Kidney (tissue), 14 donors: Measurements from ENCODE around the gene RDH12. TPM values are rescaled to one million over a fixed set of nuclear protein-coding genes. Genes with fewer than 3 reads are reported as not detected.

ENCODE experiments used
- DNase-seq, 5 donors: peaks; one replicate each; pipeline ENCODE4 v3.0.0-alpha.2; 2013 to 2020
- FAIRE-seq: peaks from 2 replicates; lab custom pipeline; 2012; peaks lifted over from hg19 to GRCh38; lab: Jason Lieb, UNC
- H3K27ac ChIP-seq, 2 donors: one replicate each; pipeline ENCODE4 v1.7.0; 2013; ENCODE audit warnings: low read depth in 2 of 2, low read length in 2 of 2, inconsistent platforms in 1 of 2
- H3K27me3 ChIP-seq: one replicate; pipeline ENCODE4 v1.7.1; 2013; ENCODE audit warnings: low read length, inconsistent platforms; ENCODE audit not compliant: control insufficient read depth, insufficient read depth
- H3K36me3 ChIP-seq, 3 donors: one replicate each; pipeline versions ENCODE4 v1.7.0 to v1.7.1; 2013; ENCODE audit warnings: low read length in 3 of 3, control low read depth in 1 of 3, inconsistent platforms in 1 of 3; ENCODE audit not compliant: insufficient read depth in 3 of 3, control insufficient read depth in 2 of 3
- H3K4me1 ChIP-seq, 3 donors: one replicate each; pipeline versions ENCODE4 v1.7.0 to v1.7.1; 2013; ENCODE audit warnings: low read length in 3 of 3, inconsistent platforms in 1 of 3, low read depth in 1 of 3; ENCODE audit not compliant: control insufficient read depth in 2 of 3, insufficient read depth in 2 of 3
- H3K4me3 ChIP-seq, 3 donors: one replicate each; pipeline versions ENCODE4 v1.7.0 to v1.8.1; 2013; ENCODE audit warnings: low read length in 3 of 3, control low read depth in 1 of 3, inconsistent platforms in 1 of 3
- H3K9ac ChIP-seq, 3 donors: one replicate each; pipeline versions ENCODE4 v1.7.0 to v1.7.1; 2013; ENCODE audit warnings: low read length in 3 of 3, control low read depth in 1 of 3, inconsistent platforms in 1 of 3
- H3K9me3 ChIP-seq, 3 donors: one replicate each; pipeline versions ENCODE4 v1.7.0 to v1.7.1; 2013; ENCODE audit warnings: low read length in 3 of 3, control low read depth in 1 of 3, inconsistent platforms in 1 of 3; ENCODE audit not compliant: control insufficient read depth in 2 of 3, insufficient read depth in 1 of 3
- intact Hi-C: fragments of 100-400 bp; cut with DNase I; formaldehyde crosslinking; loops from one replicate; pipeline ENCODE4 v1.11.1; 2022
- polyA plus RNA-seq: library from polyadenylated mRNA; stranded (reverse); fragments of 350-450 nt; fragmentation: Illumina TruSeq; extraction: RNeasy Lipid Tissue Mini Kit (QIAGEN cat#74804); gene quantifications from one replicate; pipeline ENCODE4 v1.2.3, GENCODE V29; 2014; ENCODE audit warnings: low read depth, low replicate concordance; ENCODE audit not compliant: insufficient read depth
- total RNA-seq: library from RNA; stranded (reverse); fragmentation: NEBNext Ultra II Directional; extraction: Animal tissue kit (Norgen Biotek cat#: 25700); gene quantifications from one replicate; pipeline ENCODE4 v1.2.1, GENCODE V29; 2021
- TF ChIP-seq, protein P1 (sequence below): IDR thresholded peaks from 3 replicates; pipeline ENCODE4 v1.5.1; 2012; ENCODE audit warnings: mild to moderate bottlenecking, moderate library complexity, borderline replicate concordance; ENCODE audit not compliant: insufficient read depth; ENCODE audit errors: extremely low read depth
- donor health status: control.
- donor health status: control.
- donor health status: control.
- donor health status: control.
- donor health status: control.
- donor health status: DM: yes; HTN: yes; CAD: no.
- donor health status: Normal renal cell carcinoma (clear cell type).

RDH12 gene
- total and polyA plus RNA-seq, 2 donors from 2014 or later: 0.22 to 10.0 TPM

GRCh38 chr14:67695394-67695949 lies 6.2 kb upstream of the RDH12 start, which contains the start of gene RDH11:
Gene RDH11, minus strand, starts transcription at chr14:67695764. Its CDS starts 61 bp downstream, at chr14:67695703.
- FAIRE-seq (no peak), DNase-seq (peak; percentile 89 to 97 (median 93))
- Histone ChIP-seq H3K9ac (peak within 1 kb of the TSS; percentile 52 to 75 (median 57)), H3K36me3 (peaks cover 0 to 16% (median 11%) of the 10 kb centered on the region in 3 donors), H3K27ac (peak within 1 kb of the TSS; percentile 68 to 89), H3K9me3 (no peaks in the 10 kb centered on the region), H3K27me3 (no peaks in the 10 kb centered on the region), H3K4me1 (peaks cover 0 to 3% (median 0%) of the 10 kb centered on the region in 3 donors), H3K4me3 (peak within 1 kb of the TSS; percentile 91 to 93 (median 92))
- TF ChIP-seq, protein P1, sequence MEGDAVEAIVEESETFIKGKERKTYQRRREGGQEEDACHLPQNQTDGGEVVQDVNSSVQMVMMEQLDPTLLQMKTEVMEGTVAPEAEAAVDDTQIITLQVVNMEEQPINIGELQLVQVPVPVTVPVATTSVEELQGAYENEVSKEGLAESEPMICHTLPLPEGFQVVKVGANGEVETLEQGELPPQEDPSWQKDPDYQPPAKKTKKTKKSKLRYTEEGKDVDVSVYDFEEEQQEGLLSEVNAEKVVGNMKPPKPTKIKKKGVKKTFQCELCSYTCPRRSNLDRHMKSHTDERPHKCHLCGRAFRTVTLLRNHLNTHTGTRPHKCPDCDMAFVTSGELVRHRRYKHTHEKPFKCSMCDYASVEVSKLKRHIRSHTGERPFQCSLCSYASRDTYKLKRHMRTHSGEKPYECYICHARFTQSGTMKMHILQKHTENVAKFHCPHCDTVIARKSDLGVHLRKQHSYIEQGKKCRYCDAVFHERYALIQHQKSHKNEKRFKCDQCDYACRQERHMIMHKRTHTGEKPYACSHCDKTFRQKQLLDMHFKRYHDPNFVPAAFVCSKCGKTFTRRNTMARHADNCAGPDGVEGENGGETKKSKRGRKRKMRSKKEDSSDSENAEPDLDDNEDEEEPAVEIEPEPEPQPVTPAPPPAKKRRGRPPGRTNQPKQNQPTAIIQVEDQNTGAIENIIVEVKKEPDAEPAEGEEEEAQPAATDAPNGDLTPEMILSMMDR: no peak
- intact Hi-C loops: no loop called here

DNA sequence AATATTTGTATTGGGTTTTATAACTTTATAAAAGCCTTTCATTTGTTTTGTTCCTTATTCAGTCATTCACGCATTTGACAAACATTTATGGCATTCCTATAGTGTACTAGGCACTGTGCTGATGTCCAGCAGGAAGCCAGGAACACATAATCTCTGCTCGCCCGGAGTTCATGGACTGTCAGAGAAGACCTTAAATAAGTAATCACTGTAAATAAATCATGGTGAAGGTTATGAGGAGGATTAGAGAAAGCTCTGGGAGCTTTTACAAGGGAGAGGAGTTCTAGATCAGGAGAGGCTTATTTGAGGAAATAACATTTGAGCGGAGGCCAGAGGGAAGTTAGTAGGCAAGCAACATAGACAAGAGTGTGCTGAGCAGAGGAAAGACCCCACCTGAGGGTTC lies 4.7 kb upstream of the RDH12 start:
- no peak overlapping the region for H3K27ac ChIP-seq
- no peak for DNase-seq
- intact Hi-C loops: no loop called here

DNA sequence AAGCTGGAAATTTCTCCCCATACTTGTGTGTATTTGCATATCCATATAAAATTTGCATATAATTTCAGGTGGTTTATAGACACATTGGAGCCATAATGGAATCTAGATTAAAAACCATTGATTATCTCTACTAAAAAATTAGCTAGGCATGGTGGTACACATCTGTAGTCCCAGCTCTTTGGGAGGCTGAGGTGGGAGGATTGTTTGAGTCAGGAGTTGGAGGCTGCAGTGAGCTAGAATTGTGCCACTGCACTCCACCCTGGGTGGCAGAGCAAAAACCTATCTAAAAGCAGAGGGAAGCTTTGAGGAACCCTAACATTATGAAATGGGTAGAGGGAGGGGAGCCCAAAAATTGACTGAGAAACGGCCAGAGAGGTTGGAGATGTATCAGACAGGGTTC lies 3.5 kb upstream of the RDH12 start:
- no peak for DNase-seq
- Histone ChIP-seq H3K4me3 (no peak overlapping the region), H3K4me1 (peaks cover 0 to 3% (median 0%) of the 10 kb centered on the region in 3 donors), H3K9me3 (no peaks in the 10 kb centered on the region), H3K27me3 (no peaks in the 10 kb centered on the region), H3K27ac (no peak overlapping the region), H3K9ac (no peak overlapping the region), H3K36me3 (no peaks in the 10 kb centered on the region)
- no peak for FAIRE-seq
- TF ChIP-seq, protein P1: no peak
- intact Hi-C loops: no loop called here

More for the DNA sequence above, 4.7 kb upstream of the RDH12 start:
- no peaks in the 10 kb centered on the region for H3K27me3 ChIP-seq
- TF ChIP-seq, protein P1: no peak
- H3K36me3 ChIP-seq: peaks cover 0 to 4% (median 2%) of the 10 kb centered on the region in 3 donors
- H3K4me3 ChIP-seq: no peak overlapping the region
- H3K9ac ChIP-seq: no peak overlapping the region
- no peaks in the 10 kb centered on the region for H3K9me3 ChIP-seq
- no peak for FAIRE-seq
- peaks cover 0 to 3% (median 0%) of the 10 kb centered on the region in 3 donors for H3K4me1 ChIP-seq

DNA sequence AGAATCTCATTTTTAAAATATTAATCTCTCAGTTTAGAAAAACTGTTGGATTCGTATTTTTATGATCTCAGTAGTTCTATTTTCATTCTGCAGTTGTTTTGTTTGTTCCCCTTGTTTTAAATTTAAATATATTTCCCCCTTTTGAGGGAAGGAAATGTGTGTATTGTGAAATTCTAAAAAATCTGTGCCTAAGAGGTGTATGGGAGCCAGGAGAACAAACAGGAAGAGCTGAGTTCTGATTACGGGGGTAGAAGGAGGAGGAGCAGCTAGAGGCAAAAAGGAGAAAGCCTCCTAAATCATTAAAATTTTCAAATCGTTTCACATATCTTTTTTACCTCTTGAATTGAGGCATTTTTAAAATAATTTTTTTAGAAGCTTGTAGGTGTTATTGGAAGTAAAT lies 2.3 kb downstream of the RDH12 start:
- Histone ChIP-seq H3K27me3 (no peaks in the 10 kb centered on the region), H3K27ac (no peak overlapping the region), H3K4me1 (peaks cover 0 to 8% (median 0%) of the 10 kb centered on the region in 3 donors), H3K36me3 (no peaks in the 10 kb centered on the region), H3K4me3 (no peak overlapping the region), H3K9me3 (no peaks in the 10 kb centered on the region), H3K9ac (no peak overlapping the region)
- TF ChIP-seq, protein P1: no peak
- intact Hi-C loops: loop anchor here (10.0 kb wide), 1 partner anchor 119 kb away; no protein-coding TSS in a partner anchor
- FAIRE-seq: no peak
- DNase-seq: no peak
